Nasal cavity respiratory epithelium epithelial cell of viscerocranial mucosa (primary cell): ENCODE data around the gene NUP42. TPM values are rescaled to one million over a fixed set of nuclear protein-coding genes. Genes with fewer than 3 reads are reported as not detected.

Source experiments
- total RNA-seq: library from RNA; depleted of rRNA; stranded (reverse); fragments of >200 nt; gene quantifications from 2 replicates; pipeline ENCODE4 v1.2.3, GENCODE V29; 2014

NUP42 gene, protein sequence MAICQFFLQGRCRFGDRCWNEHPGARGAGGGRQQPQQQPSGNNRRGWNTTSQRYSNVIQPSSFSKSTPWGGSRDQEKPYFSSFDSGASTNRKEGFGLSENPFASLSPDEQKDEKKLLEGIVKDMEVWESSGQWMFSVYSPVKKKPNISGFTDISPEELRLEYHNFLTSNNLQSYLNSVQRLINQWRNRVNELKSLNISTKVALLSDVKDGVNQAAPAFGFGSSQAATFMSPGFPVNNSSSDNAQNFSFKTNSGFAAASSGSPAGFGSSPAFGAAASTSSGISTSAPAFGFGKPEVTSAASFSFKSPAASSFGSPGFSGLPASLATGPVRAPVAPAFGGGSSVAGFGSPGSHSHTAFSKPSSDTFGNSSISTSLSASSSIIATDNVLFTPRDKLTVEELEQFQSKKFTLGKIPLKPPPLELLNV
- 28.7 and 53.9 TPM in 2 replicates for total RNA-seq

DNA sequence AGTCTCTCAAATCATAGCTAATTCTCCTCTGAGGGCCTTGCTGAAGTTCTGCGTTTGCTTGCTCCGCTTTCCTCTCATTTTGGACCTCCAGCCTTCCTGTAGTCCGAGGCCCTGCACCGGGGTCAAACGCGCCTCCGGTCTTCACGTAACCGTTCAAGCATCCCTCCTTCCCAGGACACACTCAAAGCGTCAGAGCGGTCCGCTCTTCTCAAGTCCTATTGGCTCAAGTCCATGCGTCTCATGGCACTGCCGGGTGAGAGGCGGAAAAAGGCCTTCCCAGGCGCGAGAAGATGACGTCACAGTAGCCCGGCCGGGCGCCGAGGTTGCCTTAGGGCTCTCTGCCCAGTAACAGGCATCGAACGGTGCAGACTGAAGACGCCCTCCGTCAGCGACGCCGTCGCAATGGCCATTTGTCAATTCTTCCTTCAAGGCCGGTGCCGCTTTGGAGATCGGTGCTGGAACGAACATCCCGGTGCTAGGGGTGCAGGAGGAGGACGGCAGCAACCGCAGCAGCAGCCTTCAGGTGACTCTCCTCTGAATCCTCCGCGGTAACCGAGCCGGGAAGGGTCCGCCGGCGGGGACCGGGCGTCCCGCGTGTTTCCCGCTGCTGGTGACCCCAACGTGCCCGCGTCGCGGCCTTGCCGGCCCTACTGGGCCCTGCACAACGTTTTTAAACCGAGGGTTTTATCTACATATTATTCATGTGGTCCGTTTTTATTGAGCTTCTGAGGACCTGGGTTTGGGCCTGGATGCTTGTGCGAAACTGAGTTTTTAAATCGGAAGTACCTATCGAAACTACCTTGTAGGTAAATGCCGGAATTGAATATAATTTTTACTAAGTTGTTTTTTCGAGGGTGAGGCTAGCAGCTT lies at the start of gene NUP42:
NUP42 (plus strand) TSS at position 365 of the 870 bp plus-strand sequence; CDS start at position 403, 38 bp downstream.

DNA sequence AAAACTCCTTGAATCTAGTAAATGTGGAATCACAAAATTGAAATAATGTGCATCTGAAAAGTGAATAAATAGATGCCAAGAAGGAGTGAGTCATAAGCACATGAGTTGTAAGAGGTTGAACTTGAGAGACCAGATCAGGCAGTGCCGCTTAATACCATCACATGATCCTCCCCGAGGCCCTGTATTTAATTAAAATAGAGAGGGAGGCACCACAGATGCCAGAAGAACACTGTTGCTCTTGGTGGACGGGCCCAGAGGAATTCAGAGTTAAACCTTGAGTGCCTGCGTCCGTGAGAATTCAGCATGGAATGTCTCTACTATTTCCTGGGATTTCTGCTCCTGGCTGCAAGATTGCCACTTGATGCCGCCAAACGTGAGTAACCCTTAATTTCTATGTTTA lies 64.7 kb downstream of the NUP42 start, which contains the start of gene GPNMB:
GPNMB (plus strand) TSS at position 221 of the 400 bp plus-strand sequence; CDS start at position 304, 83 bp downstream.

Other genes with a start within 250 kb of the NUP42 start
- gene HYCC1, start 167.9 kb upstream of the NUP42 start, total RNA-seq, result 16.7 and 47.6 TPM in 2 replicates
- 32.1 and 41.4 TPM in 2 replicates for gene KLHL7, start 76.3 kb upstream of the NUP42 start, total RNA-seq
- 83.7 and 1,859 TPM in 2 replicates for gene GPNMB, start 64.7 kb downstream of the NUP42 start, total RNA-seq
- 70.1 and 72.5 TPM in 2 replicates for gene MALSU1, start 117.3 kb downstream of the NUP42 start, total RNA-seq